ENCODE measurements around the gene SAMD5. TPM values are rescaled to one million over a fixed set of nuclear protein-coding genes. Genes with fewer than 3 reads are reported as not detected.

SAMD5 gene
- total and polyA plus RNA-seq, 9 of the 15 experiments (the other 6 are each of a cell fraction or from before 2014, with no cell fraction given) = 0.15 to 0.91 (median 0.55) TPM

DNA sequence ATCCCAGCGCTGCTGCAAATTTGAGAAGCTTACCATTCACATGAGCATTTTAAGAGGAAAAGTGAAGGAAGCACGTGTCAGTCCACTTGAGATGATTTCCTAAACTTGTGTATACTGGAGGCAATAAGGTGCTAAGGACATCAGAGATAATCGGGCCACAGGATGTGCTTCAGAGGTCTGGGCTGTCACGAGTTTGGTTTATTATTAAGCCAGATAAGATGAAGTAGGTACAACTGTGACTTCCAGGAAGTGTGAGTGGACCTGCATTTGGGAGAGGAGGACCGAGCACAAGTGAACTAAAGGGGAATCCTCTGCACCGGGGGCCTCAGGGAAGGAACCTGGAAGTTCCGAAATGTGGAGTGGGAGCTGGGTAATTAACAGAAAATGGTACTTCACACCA lies 1.4 kb downstream of the SAMD5 start (continued):
- TF ChIP-seq SP2 (IDR thresholded peaks at IDR 0.05; ENCODE audit: extremely low read depth, low read depth, low read length, poor library complexity, severe bottlenecking) = no peak
- TF ChIP-seq, protein P1, sequence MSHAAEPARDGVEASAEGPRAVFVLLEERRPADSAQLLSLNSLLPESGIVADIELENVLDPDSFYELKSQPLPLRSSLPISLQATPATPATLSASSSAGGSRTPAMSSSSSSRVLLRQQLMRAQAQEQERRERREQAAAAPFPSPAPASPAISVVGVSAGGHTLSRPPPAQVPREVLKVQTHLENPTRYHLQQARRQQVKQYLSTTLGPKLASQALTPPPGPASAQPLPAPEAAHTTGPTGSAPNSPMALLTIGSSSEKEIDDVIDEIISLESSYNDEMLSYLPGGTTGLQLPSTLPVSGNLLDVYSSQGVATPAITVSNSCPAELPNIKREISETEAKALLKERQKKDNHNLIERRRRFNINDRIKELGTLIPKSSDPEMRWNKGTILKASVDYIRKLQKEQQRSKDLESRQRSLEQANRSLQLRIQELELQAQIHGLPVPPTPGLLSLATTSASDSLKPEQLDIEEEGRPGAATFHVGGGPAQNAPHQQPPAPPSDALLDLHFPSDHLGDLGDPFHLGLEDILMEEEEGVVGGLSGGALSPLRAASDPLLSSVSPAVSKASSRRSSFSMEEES (CRISPR knock-in tag; IDR thresholded peaks at IDR 0.05) = peak; percentile 6; the same call in 1 of the 2 replicates
- TF ChIP-seq ZNF707 (CRISPR knock-in tag; conservative IDR thresholded peaks at IDR 0.05) = no peak
- TF ChIP-seq NCOA1 (IDR thresholded peaks at IDR 0.05; ENCODE audit: low read depth) = no peak
- TF ChIP-seq RCOR1 (IDR thresholded peaks at IDR 0.05; ENCODE audit: borderline replicate concordance in 1 of 2, low read depth in 2 of 2, low read length in 2 of 2) = 0 out of 4 replicates have a peak, but pooled peaks of 1 of the 2 experiments have one; percentile 12
- TF ChIP-seq CHCHD3 (CRISPR knock-in tag; IDR thresholded peaks at IDR 0.05) = no peak
- no peak for TF ChIP-seq HMBOX1 (IDR thresholded peaks at IDR 0.05)
- TF ChIP-seq CBFA2T3 (IDR thresholded peaks at IDR 0.05) = 0 out of 2 replicates have a peak, but pooled peaks have one; percentile 22
- no peak for TF ChIP-seq FIP1L1 (IDR thresholded peaks at IDR 0.05; ENCODE audit: low read depth, low read length, poor library complexity, severe bottlenecking)
- no peak for TF ChIP-seq FOXM1 (IDR thresholded peaks at IDR 0.05; ENCODE audit: low read depth)
- TF ChIP-seq FOXM1 (CRISPR knock-in tag; IDR thresholded peaks at IDR 0.05; ENCODE audit: low read depth) = no peak
- no peak for TF ChIP-seq MAFK (IDR thresholded peaks at IDR 0.05; ENCODE audit: low read length)

Data from K562 (cell line).